HG03175 (cell line): ENCODE results near the gene TRIM61.

Experiments used
- ATAC-seq: cut with Tn5 transposase; IDR thresholded peaks from one replicate; pipeline ENCODE4 v1.9.1; 2021; ENCODE audit warnings: mild to moderate bottlenecking, moderate library complexity; ENCODE audit not compliant: unreplicated experiment

Gene TRIM61

DNA sequence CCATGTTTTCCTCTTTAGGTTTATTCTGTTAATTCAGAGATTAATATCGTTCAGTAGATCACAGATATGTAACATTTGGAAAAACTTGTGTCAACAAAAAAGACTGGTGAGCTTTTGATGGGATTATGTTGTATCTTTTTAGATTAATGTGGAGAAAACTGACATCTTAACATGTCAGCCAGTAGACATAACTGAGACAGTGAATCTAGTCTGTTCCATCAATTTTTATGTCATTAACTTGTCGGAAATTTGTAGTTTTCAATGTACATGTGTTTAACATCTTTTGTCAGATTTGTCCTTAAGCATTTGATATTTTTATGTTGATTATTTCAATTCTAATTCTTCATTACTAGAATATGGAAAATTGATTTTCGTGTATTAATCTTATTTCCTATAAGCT is 58.5 kb downstream of the TRIM61 start:
- ATAC-seq: no peak
